ENCODE measurements around the gene HSD17B13.

DNA sequence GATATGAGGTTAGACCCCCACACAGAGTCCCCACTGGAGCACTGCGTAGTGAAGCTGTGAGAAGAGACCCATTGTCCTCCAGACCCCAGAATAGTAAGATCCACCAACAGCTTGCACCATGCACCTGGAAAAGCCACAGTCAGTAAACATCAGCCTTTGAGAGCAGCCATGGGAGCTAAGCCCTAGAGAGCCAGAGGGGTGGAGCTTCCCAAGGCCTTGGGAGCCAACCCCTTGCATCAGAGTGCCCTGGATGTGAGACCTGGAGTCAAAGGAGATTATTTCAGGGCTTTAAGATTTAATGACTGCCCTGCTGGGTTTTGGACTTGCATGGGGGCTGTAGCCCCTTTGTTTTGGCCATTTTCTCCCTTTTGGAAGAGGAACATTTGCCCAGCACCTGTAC lies 35.7 kb downstream of the HSD17B13 start:
- TF ChIP-seq, protein P1, sequence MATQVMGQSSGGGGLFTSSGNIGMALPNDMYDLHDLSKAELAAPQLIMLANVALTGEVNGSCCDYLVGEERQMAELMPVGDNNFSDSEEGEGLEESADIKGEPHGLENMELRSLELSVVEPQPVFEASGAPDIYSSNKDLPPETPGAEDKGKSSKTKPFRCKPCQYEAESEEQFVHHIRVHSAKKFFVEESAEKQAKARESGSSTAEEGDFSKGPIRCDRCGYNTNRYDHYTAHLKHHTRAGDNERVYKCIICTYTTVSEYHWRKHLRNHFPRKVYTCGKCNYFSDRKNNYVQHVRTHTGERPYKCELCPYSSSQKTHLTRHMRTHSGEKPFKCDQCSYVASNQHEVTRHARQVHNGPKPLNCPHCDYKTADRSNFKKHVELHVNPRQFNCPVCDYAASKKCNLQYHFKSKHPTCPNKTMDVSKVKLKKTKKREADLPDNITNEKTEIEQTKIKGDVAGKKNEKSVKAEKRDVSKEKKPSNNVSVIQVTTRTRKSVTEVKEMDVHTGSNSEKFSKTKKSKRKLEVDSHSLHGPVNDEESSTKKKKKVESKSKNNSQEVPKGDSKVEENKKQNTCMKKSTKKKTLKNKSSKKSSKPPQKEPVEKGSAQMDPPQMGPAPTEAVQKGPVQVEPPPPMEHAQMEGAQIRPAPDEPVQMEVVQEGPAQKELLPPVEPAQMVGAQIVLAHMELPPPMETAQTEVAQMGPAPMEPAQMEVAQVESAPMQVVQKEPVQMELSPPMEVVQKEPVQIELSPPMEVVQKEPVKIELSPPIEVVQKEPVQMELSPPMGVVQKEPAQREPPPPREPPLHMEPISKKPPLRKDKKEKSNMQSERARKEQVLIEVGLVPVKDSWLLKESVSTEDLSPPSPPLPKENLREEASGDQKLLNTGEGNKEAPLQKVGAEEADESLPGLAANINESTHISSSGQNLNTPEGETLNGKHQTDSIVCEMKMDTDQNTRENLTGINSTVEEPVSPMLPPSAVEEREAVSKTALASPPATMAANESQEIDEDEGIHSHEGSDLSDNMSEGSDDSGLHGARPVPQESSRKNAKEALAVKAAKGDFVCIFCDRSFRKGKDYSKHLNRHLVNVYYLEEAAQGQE (IDR thresholded peaks at IDR 0.05; ENCODE audit: low read depth, low read length), result no peak
- TF ChIP-seq, protein P2, sequence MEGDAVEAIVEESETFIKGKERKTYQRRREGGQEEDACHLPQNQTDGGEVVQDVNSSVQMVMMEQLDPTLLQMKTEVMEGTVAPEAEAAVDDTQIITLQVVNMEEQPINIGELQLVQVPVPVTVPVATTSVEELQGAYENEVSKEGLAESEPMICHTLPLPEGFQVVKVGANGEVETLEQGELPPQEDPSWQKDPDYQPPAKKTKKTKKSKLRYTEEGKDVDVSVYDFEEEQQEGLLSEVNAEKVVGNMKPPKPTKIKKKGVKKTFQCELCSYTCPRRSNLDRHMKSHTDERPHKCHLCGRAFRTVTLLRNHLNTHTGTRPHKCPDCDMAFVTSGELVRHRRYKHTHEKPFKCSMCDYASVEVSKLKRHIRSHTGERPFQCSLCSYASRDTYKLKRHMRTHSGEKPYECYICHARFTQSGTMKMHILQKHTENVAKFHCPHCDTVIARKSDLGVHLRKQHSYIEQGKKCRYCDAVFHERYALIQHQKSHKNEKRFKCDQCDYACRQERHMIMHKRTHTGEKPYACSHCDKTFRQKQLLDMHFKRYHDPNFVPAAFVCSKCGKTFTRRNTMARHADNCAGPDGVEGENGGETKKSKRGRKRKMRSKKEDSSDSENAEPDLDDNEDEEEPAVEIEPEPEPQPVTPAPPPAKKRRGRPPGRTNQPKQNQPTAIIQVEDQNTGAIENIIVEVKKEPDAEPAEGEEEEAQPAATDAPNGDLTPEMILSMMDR (IDR thresholded peaks at IDR 0.05), result no peak
- no peak for TF ChIP-seq POLR2AphosphoS5 (IDR thresholded peaks at IDR 0.05; ENCODE audit: low read depth, low read length)
- TF ChIP-seq CHD2 (IDR thresholded peaks at IDR 0.05; ENCODE audit: low read length, partially characterized antibody), result no peak
- no peak for TF ChIP-seq EP300 (IDR thresholded peaks at IDR 0.05; ENCODE audit: borderline replicate concordance in 1 of 2, low read depth in 1 of 2, low read length in 1 of 2)
